ENCODE results near the gene KLF12.

The KLF12 gene

DNA sequence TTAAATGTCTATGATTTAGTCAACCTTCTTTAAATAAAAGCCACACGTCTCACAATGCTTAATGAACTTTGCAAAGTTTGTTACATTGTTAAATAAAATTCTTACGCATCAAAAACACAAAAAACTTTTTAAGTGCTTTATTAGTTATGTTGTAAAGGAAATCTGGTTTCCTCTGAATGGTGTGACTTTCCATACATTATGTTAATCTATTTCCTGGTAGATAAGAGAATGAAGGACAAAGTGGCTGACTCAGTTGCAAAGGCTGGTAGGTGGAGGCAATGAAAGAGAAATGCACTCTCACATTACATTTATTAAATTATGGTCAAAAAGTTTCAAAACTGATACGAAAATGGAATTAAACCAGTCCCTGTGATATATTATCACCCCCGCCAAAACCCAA lies 15.9 kb downstream of the KLF12 start:
- ChIA-PET CTCF (no interaction called here), POLR2A (ENCODE audit: low non-redundant PET) (no interaction called here)
- DNase-seq (ENCODE audit: low spot score) = no peak
- TF ChIP-seq, protein P1, sequence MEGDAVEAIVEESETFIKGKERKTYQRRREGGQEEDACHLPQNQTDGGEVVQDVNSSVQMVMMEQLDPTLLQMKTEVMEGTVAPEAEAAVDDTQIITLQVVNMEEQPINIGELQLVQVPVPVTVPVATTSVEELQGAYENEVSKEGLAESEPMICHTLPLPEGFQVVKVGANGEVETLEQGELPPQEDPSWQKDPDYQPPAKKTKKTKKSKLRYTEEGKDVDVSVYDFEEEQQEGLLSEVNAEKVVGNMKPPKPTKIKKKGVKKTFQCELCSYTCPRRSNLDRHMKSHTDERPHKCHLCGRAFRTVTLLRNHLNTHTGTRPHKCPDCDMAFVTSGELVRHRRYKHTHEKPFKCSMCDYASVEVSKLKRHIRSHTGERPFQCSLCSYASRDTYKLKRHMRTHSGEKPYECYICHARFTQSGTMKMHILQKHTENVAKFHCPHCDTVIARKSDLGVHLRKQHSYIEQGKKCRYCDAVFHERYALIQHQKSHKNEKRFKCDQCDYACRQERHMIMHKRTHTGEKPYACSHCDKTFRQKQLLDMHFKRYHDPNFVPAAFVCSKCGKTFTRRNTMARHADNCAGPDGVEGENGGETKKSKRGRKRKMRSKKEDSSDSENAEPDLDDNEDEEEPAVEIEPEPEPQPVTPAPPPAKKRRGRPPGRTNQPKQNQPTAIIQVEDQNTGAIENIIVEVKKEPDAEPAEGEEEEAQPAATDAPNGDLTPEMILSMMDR (conservative IDR thresholded peaks at IDR 0.05; ENCODE audit: low read depth) = no peak
- no peak overlapping the region for H3K27ac ChIP-seq

DNA sequence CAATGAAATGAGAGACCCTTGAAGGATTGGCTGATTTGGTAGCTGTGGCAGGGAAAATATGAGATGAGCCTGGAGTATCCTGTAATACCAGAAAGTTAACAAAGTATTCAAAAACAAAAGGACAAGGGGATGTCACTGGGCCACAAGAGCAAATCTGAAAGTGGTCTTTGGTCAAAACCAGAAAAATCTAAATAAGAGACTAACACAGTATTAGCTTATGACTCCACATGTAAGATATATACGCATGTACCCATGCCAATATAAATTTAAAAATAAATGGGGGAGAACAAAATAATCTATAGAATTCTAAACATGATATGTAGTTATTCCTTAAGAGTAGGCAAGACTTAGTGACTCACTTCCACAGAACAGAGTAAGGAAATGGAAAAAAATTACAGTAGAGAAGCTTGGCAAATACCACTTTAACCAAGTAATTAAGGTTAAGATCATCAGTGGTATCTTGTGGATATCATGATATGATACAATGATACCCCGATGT lies 16.9 kb downstream of the KLF12 start:
- ChIA-PET POLR2A (ENCODE audit: low non-redundant PET) (no interaction called here), CTCF (no interaction called here)
- TF ChIP-seq, protein P1 (conservative IDR thresholded peaks at IDR 0.05; ENCODE audit: low read depth) = no peak
- H3K27ac ChIP-seq = no peak overlapping the region
- no peak for DNase-seq (ENCODE audit: low spot score)

DNA sequence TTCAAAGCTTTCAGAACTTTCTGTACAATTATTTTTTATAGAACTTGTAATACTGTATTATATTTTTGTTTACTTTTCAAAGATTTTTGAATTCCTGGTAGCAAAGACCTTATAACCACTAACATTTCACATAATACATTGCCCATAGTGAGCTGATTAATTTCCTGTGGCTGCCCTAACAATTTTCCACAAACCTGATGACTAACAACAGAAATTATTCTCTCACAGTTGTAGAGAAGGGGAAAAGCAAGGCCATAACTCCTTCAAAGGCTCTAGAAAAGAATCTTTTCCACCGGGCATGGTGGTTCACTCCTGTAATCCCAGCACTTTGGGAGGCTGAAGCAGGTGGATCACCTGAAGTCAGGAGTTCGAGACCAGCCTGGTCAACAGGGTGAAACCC lies 19.1 kb downstream of the KLF12 start:
- H3K27ac ChIP-seq = no peak overlapping the region
- TF ChIP-seq, protein P1 (conservative IDR thresholded peaks at IDR 0.05; ENCODE audit: low read depth) = no peak
- no peak for DNase-seq (ENCODE audit: low spot score)
- ChIA-PET POLR2A (ENCODE audit: low non-redundant PET) (no interaction called here), CTCF (interaction anchor here (0.7 kb wide), 1 partner anchor 1243 kb away, joined by 7 read pairs; no protein-coding TSS in a partner anchor)

GRCh38 chr13:74114641-74115040 lies 19.6 kb downstream of the KLF12 start:
- TF ChIP-seq, protein P1 (conservative IDR thresholded peaks at IDR 0.05; ENCODE audit: low read depth) = no peak
- no peak overlapping the region for H3K27ac ChIP-seq
- ChIA-PET POLR2A (ENCODE audit: low non-redundant PET) (no interaction called here), CTCF (no interaction called here)
- no peak for DNase-seq (ENCODE audit: low spot score)

GRCh38 chr13:74114202-74114601 lies 20.0 kb downstream of the KLF12 start:
- POLR2A ChIA-PET (ENCODE audit: low non-redundant PET) = no interaction called here

GRCh38 chr13:74111901-74112824 lies 22.0 kb downstream of the KLF12 start:
- TF ChIP-seq, protein P1 (conservative IDR thresholded peaks at IDR 0.05; ENCODE audit: low read depth) = no peak
- no peak for DNase-seq (ENCODE audit: low spot score)
- CTCF ChIA-PET = interaction anchor here (0.5 kb wide), 1 partner anchor 87 kb away, joined by 3 read pairs; no protein-coding TSS in a partner anchor
- no peak overlapping the region for H3K27ac ChIP-seq
- POLR2A ChIA-PET (ENCODE audit: low non-redundant PET) = no interaction called here

More at GRCh38 chr13:74114202-74114601, 20.0 kb downstream of the KLF12 start:
- TF ChIP-seq, protein P1 (conservative IDR thresholded peaks at IDR 0.05; ENCODE audit: low read depth) = no peak
- no peak overlapping the region for H3K27ac ChIP-seq
- CTCF ChIA-PET = no interaction called here
- no peak for DNase-seq (ENCODE audit: low spot score)

All from RWPE1 (cell line).